GM18505 (cell line): Measurements from ENCODE around the gene WDR82.

Source experiments
- ATAC-seq: cut with Tn5 transposase; IDR thresholded peaks from one replicate; pipeline ENCODE4 v1.9.1; 2021; ENCODE audit not compliant: unreplicated experiment
- POLR2A ChIP-seq: IDR thresholded peaks from 4 replicates; pipeline ENCODE4 v1.6.1; 2011; ENCODE audit warnings: borderline replicate concordance; ENCODE audit not compliant: insufficient read depth, insufficient read length; ENCODE audit errors: extremely low read depth

The WDR82 gene

GRCh38 chr3:52238761-52239701, 39.4 kb downstream of the WDR82 start, which contains the start of gene TWF2:
TSS of gene TWF2 (minus strand) at chr3:52239158. CDS start at chr3:52239016, 142 bp downstream.
- TF ChIP-seq POLR2A: peak; percentile 88
- peak; percentile 74 for ATAC-seq

DNA sequence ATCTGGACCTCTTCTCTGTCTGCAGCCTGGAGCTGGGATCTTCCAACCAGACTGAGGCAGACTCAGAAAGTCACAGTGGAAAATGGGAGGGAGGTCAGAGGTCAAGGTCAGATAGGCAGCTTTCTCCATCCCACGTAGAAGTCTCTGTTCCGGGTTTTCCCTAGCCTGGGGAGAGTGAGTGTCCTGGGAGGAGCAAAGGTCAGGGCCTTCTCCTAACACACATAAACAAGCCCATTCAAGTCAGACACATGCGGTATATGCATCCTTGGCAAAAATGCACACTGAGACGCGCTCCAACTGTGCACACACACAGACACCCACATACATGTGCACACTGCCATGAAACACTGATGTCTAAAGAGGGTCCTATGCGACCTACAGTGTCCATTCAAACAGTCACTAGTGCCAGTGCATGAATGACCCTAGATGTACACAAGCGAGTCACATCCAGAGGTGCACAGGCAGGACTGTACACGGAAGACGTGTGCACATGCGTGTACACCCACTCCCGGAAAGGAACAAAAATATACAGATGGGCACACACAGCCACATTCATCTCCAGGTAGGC, 40.2 kb downstream of the WDR82 start:
- TF ChIP-seq POLR2A: no peak
- no peak for ATAC-seq

DNA sequence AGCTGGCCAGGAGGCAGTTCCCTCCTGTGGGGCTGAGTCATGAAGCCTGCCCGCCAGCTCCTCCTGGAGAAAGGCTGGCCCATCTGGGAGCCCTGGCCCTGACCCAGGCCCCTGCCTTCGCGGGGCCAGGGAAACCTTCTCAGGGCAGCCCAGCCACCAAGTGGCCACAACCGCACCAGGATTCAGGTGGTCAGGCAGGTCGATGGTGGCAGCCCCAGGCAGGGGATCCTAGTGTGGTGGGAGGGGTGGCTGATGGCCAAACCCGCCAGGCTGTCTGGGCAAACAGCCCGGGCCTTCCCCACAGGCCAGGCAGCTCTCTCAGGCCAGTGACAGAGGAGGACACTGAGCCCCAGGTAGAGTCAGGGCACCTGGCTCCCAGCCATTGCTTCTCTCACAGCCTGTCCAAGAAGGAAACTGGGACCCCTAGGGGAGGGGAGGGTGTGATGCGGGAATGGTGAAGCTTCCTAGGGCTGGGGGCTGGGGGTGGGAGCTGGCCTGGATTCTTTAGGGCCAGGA, 40.7 kb downstream of the WDR82 start:
- no peak for TF ChIP-seq POLR2A
- no peak for ATAC-seq

GRCh38 chr3:52237006-52237656, 41.3 kb downstream of the WDR82 start:
- ATAC-seq: no peak
- no peak for TF ChIP-seq POLR2A

DNA sequence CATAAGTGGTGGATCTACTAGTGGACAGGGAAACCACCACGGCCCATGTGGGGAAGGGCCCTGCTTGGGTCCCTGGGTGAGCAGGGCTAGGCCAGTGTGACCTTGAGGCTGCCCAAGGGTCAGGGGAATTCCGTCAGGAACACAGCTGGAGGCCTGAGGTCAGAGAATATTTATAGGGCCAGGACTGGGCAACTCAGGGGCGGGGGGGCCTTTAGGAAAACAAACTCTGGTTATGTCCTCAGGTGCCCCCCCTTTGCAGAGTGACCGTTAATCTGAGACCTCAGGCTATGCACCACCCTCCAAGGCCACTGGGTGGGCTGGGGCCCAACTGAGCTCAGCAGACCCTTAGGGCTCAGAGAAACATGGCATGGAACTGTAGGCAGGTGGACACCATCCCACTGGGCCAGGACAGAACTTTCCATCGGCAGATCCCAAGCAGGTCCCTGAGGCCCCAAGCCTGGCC, 42.0 kb downstream of the WDR82 start:
- no peak for TF ChIP-seq POLR2A
- no peak for ATAC-seq

DNA sequence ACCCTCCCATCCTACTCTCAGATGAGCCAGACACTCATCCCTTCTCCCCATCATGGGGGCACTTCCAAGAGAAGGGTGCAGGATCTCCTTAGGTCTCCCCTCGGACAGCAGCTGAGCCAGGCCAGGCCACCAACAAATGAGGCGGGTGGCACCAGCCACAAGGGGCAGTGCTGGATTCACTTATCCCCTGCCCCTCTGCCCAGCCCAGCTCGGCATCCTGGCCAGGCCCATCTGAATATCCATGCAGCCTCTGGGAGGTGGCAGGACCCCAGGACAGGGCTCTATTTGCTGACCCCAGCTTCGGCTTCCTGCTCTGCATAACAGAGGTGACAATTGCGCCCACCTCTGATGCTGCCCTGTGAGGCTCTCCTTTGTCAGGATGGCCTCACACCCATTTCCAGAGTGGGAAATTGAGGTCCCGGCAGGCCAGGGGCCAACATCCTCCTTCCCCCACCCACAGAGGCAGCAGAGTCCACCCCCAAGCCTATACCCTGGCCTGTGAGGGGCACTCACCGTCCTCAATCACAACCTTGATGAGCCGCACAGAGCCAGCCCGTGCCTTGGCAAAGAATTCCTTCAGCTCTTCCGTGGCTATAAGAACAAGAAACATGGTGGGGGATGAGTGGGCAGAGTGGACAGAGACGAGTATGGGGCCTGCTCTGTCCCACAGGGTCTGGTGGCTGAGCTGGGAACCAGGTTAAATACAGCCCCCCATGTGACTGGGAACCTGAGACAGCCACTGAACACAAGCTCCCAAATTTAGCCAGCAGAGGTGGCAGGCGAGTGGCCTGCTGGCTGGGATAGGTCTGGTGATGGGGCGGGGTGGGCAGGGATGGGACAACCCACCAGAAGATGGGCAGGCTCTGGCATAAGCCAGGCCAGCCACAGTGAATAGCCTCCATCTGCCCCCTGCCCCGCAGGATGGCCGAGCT, 43.7 kb downstream of the WDR82 start:
- ATAC-seq: no peak
- TF ChIP-seq POLR2A: no peak

GRCh38 chr3:52233968-52234367, 44.5 kb downstream of the WDR82 start:
- no peak for TF ChIP-seq POLR2A
- ATAC-seq: no peak

GRCh38 chr3:52233108-52233591, 45.3 kb downstream of the WDR82 start:
- no peak for TF ChIP-seq POLR2A
- ATAC-seq: no peak

- no peak for TF ChIP-seq POLR2A
- no peak for ATAC-seq
These were observed 46.0 kb downstream of the WDR82 start for GRCh38 chr3:52232279-52233107.

GRCh38 chr3:52231502-52232278, 46.8 kb downstream of the WDR82 start:
- TF ChIP-seq POLR2A: no peak
- no peak for ATAC-seq
